Spleen (tissue), 7 donors: ENCODE data around the gene FOXK2.

Experiments
- CTCF ChIP-seq, 11 experiments: fragments of 200-600 bp in 7 of 11; fragments of 450-650 bp in 4 of 11; sonication (generic) in 4 of 11; IDR thresholded peaks in 8 of 11; conservative IDR thresholded peaks in 3 of 11; 1 replicate in 7 of 11; 2 replicates in 4 of 11; pipeline versions ENCODE4 v1.4.0 to v1.8.0; 2016 to 2021; ENCODE audit warnings: antibody characterized with exemption in 11 of 11, inconsistent platforms in 4 of 11, mild to moderate bottlenecking in 1 of 11
- POLR2A ChIP-seq, 3 donors: fragments of 450-650 bp; IDR thresholded peaks; one replicate each; pipeline ENCODE4 v1.5.1; 2017; ENCODE audit warnings: antibody characterized with exemption in 3 of 3, mild to moderate bottlenecking in 1 of 3
- donor health status: DM: no; HTN: no; CAD: no; lungs with moderate emphysema.
- donor health status: DM: no; HTN: no; CAD: no.
- donor health status: DM: no; HTN: no; CAD: no.

DNA sequence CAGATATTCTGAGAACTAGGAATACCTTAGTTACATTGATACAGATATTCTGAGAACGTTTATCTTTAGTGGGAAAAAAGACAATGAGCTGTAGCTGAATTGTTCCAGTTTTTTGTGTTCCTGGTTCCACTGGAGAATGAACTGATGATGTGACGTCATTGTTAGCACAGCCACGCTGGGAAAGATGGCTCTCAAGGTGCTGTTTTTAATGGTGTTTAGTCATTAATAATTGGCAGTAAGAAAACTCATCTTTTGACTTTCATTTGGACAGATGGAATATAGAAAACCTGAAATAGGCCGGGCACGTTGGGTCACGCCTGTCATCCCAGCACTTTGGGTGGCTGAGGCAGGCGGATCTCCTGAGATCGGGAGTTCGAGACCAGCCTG, 10.4 kb downstream of the FOXK2 start:
- TF ChIP-seq CTCF (IDR thresholded peaks at IDR 0.05 in 8 of 11, conservative IDR thresholded peaks at IDR 0.05 in 3 of 11) (no peak), POLR2A (IDR thresholded peaks at IDR 0.05) (no peak)
